ENCODE data around the gene GPR139. TPM values are rescaled to one million over a fixed set of nuclear protein-coding genes. Genes with fewer than 3 reads are reported as not detected.

The GPR139 gene
- total RNA-seq, 2 experiments from 2014 or later, result not detected

DNA sequence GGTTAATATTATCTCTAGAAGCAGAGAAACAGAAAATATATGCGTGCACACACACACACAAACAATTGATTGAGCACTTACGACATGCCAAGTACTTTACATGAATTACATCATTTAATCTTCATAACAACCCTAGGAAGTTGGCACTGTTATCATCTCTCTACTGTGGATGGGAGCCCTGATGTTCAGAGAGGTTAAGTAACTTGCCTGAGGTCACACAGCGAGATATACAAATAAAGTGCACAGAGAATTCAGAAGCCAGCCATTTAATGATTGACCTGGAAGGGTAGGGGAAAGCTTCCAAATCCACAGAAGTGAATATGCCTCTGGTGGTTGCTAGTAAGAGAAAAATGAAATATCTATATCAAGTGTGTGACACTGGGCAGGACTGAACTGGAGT, 37.5 kb upstream of the GPR139 start:
- H3K27ac ChIP-seq (ENCODE audit: low read depth in 1 of 2, low read length in 2 of 2), result no peak overlapping the region
- no peaks in the 10 kb centered on the region for H3K9me3 ChIP-seq (ENCODE audit: control insufficient read depth in 1 of 2, insufficient read depth in 1 of 2, low read length in 2 of 2)
- Mint-ChIP-seq H3K9me3 (peaks cover 2% of the 10 kb centered on the region), H3K27ac (no peak overlapping the region), H3K27me3 (no peaks in the 10 kb centered on the region), H3K36me3 (ENCODE audit: low read depth) (no peaks in the 10 kb centered on the region), H3K4me1 (ENCODE audit: low read depth) (no peaks in the 10 kb centered on the region), H3K4me3 (no peak overlapping the region)
- DNase-seq, result no peak
- no peaks in the 10 kb centered on the region for H3K36me3 ChIP-seq (ENCODE audit: insufficient read depth, low read length)
- no peaks in the 10 kb centered on the region for H3K4me1 ChIP-seq (ENCODE audit: insufficient read depth, low read length)
- no peak for ATAC-seq (ENCODE audit: poor library complexity)
- ChIA-PET CTCF (no interaction called here), POLR2A (no interaction called here)
- TF ChIP-seq, protein P1, sequence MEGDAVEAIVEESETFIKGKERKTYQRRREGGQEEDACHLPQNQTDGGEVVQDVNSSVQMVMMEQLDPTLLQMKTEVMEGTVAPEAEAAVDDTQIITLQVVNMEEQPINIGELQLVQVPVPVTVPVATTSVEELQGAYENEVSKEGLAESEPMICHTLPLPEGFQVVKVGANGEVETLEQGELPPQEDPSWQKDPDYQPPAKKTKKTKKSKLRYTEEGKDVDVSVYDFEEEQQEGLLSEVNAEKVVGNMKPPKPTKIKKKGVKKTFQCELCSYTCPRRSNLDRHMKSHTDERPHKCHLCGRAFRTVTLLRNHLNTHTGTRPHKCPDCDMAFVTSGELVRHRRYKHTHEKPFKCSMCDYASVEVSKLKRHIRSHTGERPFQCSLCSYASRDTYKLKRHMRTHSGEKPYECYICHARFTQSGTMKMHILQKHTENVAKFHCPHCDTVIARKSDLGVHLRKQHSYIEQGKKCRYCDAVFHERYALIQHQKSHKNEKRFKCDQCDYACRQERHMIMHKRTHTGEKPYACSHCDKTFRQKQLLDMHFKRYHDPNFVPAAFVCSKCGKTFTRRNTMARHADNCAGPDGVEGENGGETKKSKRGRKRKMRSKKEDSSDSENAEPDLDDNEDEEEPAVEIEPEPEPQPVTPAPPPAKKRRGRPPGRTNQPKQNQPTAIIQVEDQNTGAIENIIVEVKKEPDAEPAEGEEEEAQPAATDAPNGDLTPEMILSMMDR (IDR thresholded peaks at IDR 0.05), result no peak
- intact Hi-C loops (cut with DNase I, micrococcal nuclease), result no loop called here
- H3K27me3 ChIP-seq (ENCODE audit: control insufficient read depth in 1 of 2, insufficient read depth in 2 of 2, low read length in 2 of 2), result no peaks in the 10 kb centered on the region
- H3K4me3 ChIP-seq (ENCODE audit: low read length), result no peak overlapping the region

DNA sequence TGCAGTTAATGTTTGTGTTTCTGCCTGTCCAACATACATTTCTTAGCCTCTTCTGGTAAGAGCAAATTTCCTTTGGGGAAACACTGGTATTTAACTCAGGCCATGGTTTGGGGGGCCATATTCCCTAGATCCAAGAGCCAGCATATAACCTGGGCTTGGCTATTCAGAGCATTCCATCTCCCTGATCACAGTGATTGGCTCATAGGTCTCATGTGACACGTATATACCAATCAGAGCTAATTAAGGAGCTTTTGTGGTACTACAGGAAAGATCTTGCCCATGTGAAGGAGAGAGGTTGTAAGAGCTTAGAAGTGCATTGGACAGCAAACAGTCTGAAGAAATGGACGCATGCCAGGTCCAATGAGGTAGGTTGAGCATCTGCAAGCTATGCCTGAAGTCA, 33.4 kb upstream of the GPR139 start:
- intact Hi-C loops (cut with DNase I, micrococcal nuclease), result no loop called here
- TF ChIP-seq, protein P1 (IDR thresholded peaks at IDR 0.05), result no peak
- no peak overlapping the region for H3K27ac ChIP-seq (ENCODE audit: low read depth in 1 of 2, low read length in 2 of 2)
- H3K4me1 ChIP-seq (ENCODE audit: insufficient read depth, low read length), result no peaks in the 10 kb centered on the region
- no peaks in the 10 kb centered on the region for H3K9me3 ChIP-seq (ENCODE audit: control insufficient read depth in 1 of 2, insufficient read depth in 1 of 2, low read length in 2 of 2)
- H3K9me3 Mint-ChIP-seq, result peaks cover 2% of the 10 kb centered on the region
- no peak for DNase-seq
- H3K36me3 ChIP-seq (ENCODE audit: insufficient read depth, low read length), result no peaks in the 10 kb centered on the region
- ChIA-PET POLR2A (no interaction called here), CTCF (no interaction called here)
- H3K4me3 Mint-ChIP-seq, result no peak overlapping the region
- no peaks in the 10 kb centered on the region for H3K27me3 ChIP-seq (ENCODE audit: control insufficient read depth in 1 of 2, insufficient read depth in 2 of 2, low read length in 2 of 2)
- no peaks in the 10 kb centered on the region for H3K36me3 Mint-ChIP-seq (ENCODE audit: low read depth)
- H3K4me3 ChIP-seq (ENCODE audit: low read length), result no peak overlapping the region
- H3K27me3 Mint-ChIP-seq, result no peaks in the 10 kb centered on the region
- H3K27ac Mint-ChIP-seq, result no peak overlapping the region
- no peak for ATAC-seq (ENCODE audit: poor library complexity)
- H3K4me1 Mint-ChIP-seq (ENCODE audit: low read depth), result no peaks in the 10 kb centered on the region

DNA sequence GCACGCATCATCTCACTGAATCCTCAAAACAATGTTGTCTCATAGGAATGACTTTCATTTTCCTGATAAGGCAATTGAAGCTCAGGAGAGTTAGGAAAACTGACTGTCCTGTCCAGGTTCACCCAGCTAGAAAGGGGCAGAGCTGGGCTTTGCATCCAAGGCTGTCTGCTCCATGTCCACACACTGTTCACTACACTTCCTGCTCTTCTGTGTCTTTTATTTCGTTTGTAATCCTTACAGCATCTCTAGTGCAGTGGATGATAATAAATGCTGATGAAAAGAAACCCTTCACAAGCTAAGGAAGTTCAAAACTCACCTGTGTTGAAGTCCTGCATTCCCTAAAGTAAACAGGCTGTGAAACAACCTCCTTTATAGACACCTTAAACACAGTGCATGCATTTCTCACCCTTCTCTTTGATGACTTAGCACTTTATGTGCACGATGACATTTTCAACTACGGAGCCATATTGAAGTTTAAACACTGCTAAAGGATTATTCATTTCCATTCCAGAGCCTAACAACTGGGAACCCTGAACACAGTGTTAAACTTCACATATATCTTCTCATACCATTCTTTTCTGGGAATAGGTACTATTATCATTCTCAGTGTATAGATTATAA, 31.0 kb upstream of the GPR139 start:
- no peaks in the 10 kb centered on the region for H3K4me1 Mint-ChIP-seq (ENCODE audit: low read depth)
- ChIA-PET CTCF (no interaction called here), POLR2A (no interaction called here)
- H3K27me3 Mint-ChIP-seq, result peaks cover 7% of the 10 kb centered on the region
- DNase-seq, result no peak
- no peak for ATAC-seq (ENCODE audit: poor library complexity)
- H3K36me3 Mint-ChIP-seq (ENCODE audit: low read depth), result no peaks in the 10 kb centered on the region
- no peak overlapping the region for H3K4me3 Mint-ChIP-seq
- no peak overlapping the region for H3K27ac Mint-ChIP-seq
- H3K9me3 ChIP-seq (ENCODE audit: control insufficient read depth in 1 of 2, insufficient read depth in 1 of 2, low read length in 2 of 2), result no peaks in the 10 kb centered on the region
- TF ChIP-seq, protein P1 (IDR thresholded peaks at IDR 0.05), result no peak
- no peaks in the 10 kb centered on the region for H3K4me1 ChIP-seq (ENCODE audit: insufficient read depth, low read length)
- H3K4me3 ChIP-seq (ENCODE audit: low read length), result no peak overlapping the region
- H3K36me3 ChIP-seq (ENCODE audit: insufficient read depth, low read length), result no peaks in the 10 kb centered on the region
- peaks cover 2% of the 10 kb centered on the region for H3K9me3 Mint-ChIP-seq
- intact Hi-C loops (cut with DNase I, micrococcal nuclease), result no loop called here
- no peaks in the 10 kb centered on the region for H3K27me3 ChIP-seq (ENCODE audit: control insufficient read depth in 1 of 2, insufficient read depth in 2 of 2, low read length in 2 of 2)
- H3K27ac ChIP-seq (ENCODE audit: low read depth in 1 of 2, low read length in 2 of 2), result no peak overlapping the region
